Retinal pigment epithelial cell (primary cell): ENCODE data around the gene STAT5A.

ENCODE experiments used
- DNase-seq: peaks from one replicate; pipeline ENCODE4 v3.0.0-alpha.2; 2010; ENCODE audit warnings: low read depth
- H3K4me3 ChIP-seq: 2 replicates; pipeline ENCODE4 v1.5.1; 2011; ENCODE audit warnings: mild to moderate bottlenecking, low read length, control low read depth, moderate library complexity
- CTCF ChIP-seq: conservative IDR thresholded peaks from 2 replicates; pipeline ENCODE4 v1.5.1; 2011; ENCODE audit warnings: low read depth, low read length, control low read depth, inconsistent platforms

STAT5A gene

GRCh38 chr17:42247734-42248133 lies 40.6 kb upstream of the STAT5A start:
- no peak for TF ChIP-seq CTCF
- no peak overlapping the region for H3K4me3 ChIP-seq
- DNase-seq = no peak

DNA sequence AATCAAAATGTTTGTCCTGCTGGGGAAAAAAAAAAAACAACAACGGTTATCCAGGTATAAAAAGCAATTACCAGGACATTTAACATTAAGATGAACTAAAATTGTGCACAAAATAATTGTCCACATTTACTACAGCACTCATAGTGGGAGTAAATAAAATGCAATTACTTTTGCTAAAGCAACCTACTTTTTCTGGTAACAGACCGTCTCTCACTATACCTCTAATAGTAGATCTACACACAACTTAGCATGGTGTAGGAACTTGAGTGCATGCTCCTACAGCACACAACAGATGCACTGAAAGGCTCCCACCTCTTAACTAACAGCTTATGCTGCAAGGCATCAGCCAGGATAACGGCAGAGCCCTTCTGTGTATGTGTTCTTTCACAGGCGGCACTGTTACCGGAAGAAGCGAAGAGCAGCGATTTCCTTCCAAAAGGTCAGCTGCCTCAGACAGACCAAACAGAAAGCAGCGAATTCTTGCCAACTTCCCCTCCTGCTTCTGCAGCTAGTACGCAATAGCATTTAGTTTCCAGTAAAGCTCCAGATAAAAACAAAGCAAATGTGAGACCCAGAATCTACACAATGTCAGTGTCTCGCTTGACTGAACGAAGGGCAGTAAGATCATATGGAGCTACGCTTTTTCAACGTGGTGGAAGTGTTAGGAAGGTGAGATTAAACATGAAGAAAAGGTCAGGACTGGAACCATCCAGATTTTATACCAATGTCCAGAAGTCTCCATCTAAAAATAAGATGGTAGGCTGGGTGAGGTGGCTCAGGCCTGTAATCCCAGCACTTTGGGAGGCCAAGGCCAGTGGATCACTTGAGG lies 39.7 kb upstream of the STAT5A start:
- no peak for TF ChIP-seq CTCF
- peak; percentile 37 for DNase-seq
- peak overlapping the region; percentile 16 for H3K4me3 ChIP-seq

DNA sequence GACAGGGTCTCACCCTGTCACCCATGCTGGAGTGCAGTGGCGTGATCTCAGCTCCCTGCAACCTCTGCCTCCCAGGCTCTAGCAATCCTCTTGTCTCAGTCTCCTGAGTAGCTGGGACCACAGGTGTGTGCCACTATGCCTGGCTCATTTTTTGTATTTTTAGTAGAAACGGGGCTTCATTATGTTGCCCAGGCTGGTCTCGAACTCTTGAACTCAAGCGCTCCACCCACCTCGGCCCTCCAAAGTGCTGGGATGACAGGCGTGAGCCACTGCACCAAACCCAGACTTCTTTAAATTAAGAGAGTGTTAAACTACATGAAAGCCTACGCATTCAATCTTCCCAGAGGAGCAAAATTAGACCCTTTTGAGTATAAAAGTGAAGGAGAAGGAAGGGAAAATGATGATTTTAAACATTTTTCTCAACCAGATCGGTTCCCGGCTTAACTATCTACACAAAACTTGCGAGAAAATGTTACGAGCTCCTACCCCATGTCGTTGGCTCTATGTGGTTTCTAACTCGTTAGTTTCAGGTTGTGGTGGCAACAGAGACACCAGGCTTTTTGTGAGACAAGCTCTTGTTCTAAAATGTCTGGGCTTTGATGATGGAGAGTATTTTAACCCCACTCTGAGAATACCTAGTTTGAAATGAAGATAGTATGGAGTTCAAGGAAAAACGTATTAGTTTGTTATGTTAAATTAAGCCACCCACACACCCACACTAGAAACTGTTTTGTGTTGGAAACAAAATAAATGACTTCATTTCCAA lies 38.4 kb upstream of the STAT5A start:
- TF ChIP-seq CTCF = no peak
- H3K4me3 ChIP-seq = no peak overlapping the region
- DNase-seq = no peak

DNA sequence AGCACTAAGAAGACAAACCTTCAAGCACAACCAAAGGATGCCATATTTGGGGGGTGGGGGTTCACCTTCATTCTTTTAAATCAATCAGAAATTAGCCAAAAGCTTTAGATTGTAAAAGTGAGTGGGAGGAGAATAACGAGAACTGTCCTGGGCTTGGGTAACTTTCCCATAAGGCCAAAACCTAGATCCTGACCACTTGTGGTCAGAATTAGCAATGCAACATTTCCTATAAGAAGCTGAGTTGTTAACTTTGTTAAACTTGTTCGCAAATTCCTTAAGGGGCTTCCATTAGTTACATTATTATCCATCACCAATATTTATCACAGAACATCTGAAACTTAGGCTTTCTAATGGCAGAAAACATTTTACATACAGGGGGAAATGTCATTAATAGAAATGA lies 37.2 kb upstream of the STAT5A start:
- DNase-seq = no peak
- peak; percentile 46 for TF ChIP-seq CTCF
- H3K4me3 ChIP-seq = no peak overlapping the region

GRCh38 chr17:42252597-42253550 lies 35.4 kb upstream of the STAT5A start:
- no peak for TF ChIP-seq CTCF
- DNase-seq = no peak
- no peak overlapping the region for H3K4me3 ChIP-seq

DNA sequence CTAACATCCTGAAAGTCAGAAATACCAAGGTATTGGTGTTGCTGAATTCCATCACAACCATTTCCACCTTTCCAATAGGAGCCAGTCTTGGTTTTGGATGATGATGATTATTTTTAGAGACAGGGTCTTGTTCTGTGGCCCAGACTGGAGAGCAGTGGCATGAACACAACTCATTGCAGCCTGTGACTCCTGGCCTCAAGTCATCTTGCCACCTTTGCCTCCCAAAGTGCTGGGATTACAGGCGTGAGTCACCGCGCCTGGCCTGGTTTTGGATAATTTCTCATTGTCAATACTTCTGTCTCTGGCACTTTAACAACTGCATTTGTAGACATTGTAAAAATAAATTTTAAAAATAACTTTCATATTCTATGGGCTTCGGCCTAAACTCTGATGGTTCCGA lies 34.7 kb upstream of the STAT5A start:
- no peak overlapping the region for H3K4me3 ChIP-seq
- DNase-seq = no peak
- no peak for TF ChIP-seq CTCF
